HEK293T (cell line): ENCODE data around the gene MEGF6.

Source experiments
- ARNT ChIP-seq: fragments of 450-650 bp; IDR thresholded peaks from 2 replicates; pipeline ENCODE4 v1.6.1; 2017; ENCODE audit warnings: mild to moderate bottlenecking
- BHLHE40 ChIP-seq: fragments of 450-650 bp; IDR thresholded peaks from 2 replicates; pipeline ENCODE4 v1.6.1; 2016; ENCODE audit warnings: mild to moderate bottlenecking, moderate library complexity, borderline replicate concordance
- FOXA1 ChIP-seq: fragments of 450-650 bp; IDR thresholded peaks from 2 replicates; pipeline ENCODE4 v1.6.1; 2016; ENCODE audit warnings: mild to moderate bottlenecking
- FOXK2 ChIP-seq: fragments of 450-650 bp; IDR thresholded peaks from 2 replicates; pipeline ENCODE4 v1.6.1; 2016; ENCODE audit warnings: mild to moderate bottlenecking
- HDGF ChIP-seq: fragments of 450-650 bp; IDR thresholded peaks from 2 replicates; pipeline ENCODE4 v1.6.1; 2017; ENCODE audit warnings: antibody characterized with exemption, borderline replicate concordance
- NFRKB ChIP-seq: fragments of 450-650 bp; IDR thresholded peaks from 2 replicates; pipeline ENCODE4 v1.6.1; 2016; ENCODE audit warnings: mild to moderate bottlenecking, moderate library complexity
- SP1 ChIP-seq: fragments of 450-650 bp; IDR thresholded peaks from 2 replicates; pipeline ENCODE4 v1.6.1; 2017
- SUZ12 ChIP-seq: fragments of 450-650 bp; IDR thresholded peaks from 2 replicates; pipeline ENCODE4 v1.6.1; 2016; ENCODE audit warnings: mild to moderate bottlenecking
- TARDBP ChIP-seq: fragments of 450-650 bp; IDR thresholded peaks from 2 replicates; pipeline ENCODE4 v1.6.1; 2016

DNA sequence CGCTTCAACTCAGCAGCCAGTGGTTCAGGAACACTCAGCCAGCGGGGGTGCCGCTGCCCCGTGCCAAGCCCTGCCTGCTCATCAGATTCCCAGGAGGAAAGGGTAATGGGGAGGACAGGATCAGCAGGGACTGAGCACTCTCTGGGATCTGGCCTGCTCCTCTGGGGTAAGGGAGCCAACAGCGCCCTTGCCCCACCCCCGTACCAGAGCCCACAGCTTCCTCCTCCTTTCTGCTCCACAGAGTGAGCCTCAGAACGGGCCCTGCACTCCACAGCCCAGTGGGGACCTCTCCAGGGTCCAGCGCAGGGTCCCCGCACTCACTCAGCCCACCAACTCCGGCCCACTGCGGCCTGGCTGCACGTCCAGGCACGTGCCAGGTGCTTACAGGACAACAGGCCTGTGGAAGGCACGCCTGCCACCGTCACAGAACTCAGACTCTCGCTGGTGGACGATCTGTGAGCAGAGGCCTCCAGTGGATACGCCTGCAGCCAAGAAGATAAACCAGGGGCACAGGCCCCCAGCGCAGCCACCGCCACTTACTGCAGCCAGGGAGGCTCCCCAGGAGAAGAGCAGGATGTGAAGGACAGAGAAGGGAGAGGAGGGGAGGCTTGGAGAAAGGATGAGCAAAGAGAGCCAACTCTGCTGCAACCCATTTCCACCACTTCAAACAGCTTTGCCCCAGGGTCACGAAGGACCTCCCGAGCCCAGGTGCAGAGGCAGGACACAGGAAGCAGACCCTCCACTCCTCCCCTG lies 2.1 kb downstream of the MEGF6 start:
- TF ChIP-seq SP1 (no peak), TARDBP (no peak), ARNT (no peak), BHLHE40 (no peak), NFRKB (no peak), HDGF (no peak), FOXK2 (no peak), FOXA1 (no peak), SUZ12 (no peak)
